Glutamatergic neuron (in vitro differentiated cells): Measurements from ENCODE around the gene SHANK3. TPM values are rescaled to one million over a fixed set of nuclear protein-coding genes. Genes with fewer than 3 reads are reported as not detected.

Source experiments
- DNase-seq: peaks from one replicate; pipeline ENCODE4 v3.0.0; 2022
- H3K27ac Mint-ChIP-seq: one replicate; pipeline ENCODE4 v1.8.0; 2020; ENCODE audit warnings: mild to moderate bottlenecking, mixed read lengths, inconsistent platforms; ENCODE audit not compliant: unreplicated experiment
- H3K27me3 Mint-ChIP-seq: one replicate; pipeline ENCODE4 v1.8.0; 2020; ENCODE audit warnings: mild to moderate bottlenecking, moderate library complexity, mixed read lengths, inconsistent platforms; ENCODE audit not compliant: unreplicated experiment
- H3K36me3 Mint-ChIP-seq: one replicate; pipeline ENCODE4 v1.8.0; 2020; ENCODE audit warnings: mild to moderate bottlenecking, mixed read lengths, inconsistent platforms; ENCODE audit not compliant: unreplicated experiment
- H3K4me1 Mint-ChIP-seq: one replicate; pipeline ENCODE4 v1.8.0; 2020; ENCODE audit warnings: mild to moderate bottlenecking, low read depth, mixed read lengths, inconsistent platforms; ENCODE audit not compliant: unreplicated experiment
- H3K4me3 Mint-ChIP-seq: one replicate; pipeline ENCODE4 v1.8.0; 2020; ENCODE audit warnings: mild to moderate bottlenecking, mixed read lengths, inconsistent platforms; ENCODE audit not compliant: unreplicated experiment
- H3K9me3 Mint-ChIP-seq: one replicate; pipeline ENCODE4 v1.8.0; 2020; ENCODE audit warnings: mild to moderate bottlenecking, moderate library complexity, mixed read lengths, inconsistent platforms; ENCODE audit not compliant: unreplicated experiment
- total RNA-seq: library from RNA; stranded (reverse); fragmentation: NEBNext Ultra II Directional; extraction: Animal tissue kit (Norgen Biotek cat#: 25700); gene quantifications from one replicate; pipeline ENCODE4 v1.2.1, GENCODE V29; 2021; ENCODE audit not compliant: unreplicated experiment
- TF ChIP-seq, protein P1 (sequence below): fragments of 200-600 bp; sonication (generic); IDR thresholded peaks from one replicate; pipeline ENCODE4 v1.5.0; 2021; ENCODE audit not compliant: partially characterized antibody, unreplicated experiment

SHANK3 gene
- total RNA-seq, 1 donor from 2014 or later = 20.4 TPM

DNA sequence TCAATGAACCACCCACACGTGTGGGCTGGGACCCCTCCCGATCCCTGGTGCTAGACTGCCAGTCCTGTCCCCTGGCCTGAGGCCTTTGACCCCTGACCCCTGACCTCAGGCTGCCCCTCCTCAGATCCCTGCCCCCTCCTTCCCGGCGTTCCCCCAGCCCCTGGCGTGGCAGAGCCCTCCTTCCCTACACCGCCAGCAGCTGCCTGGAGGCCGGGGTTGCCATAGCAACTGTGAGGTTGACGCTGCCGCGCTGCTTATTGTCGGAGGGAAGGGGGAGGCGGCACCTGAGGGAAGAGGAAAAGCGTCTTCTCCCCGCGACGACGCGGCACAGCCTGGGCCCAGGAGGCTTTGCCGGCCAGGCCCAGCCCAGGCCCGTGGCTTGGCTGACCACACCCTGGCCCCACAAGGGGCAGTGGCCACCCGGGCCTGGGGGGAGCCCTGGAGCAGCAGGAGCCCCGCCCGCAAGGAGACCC is 32.6 kb downstream of the SHANK3 start:
- Mint-ChIP-seq H3K4me3 (no peak overlapping the region), H3K36me3 (no peaks in the 10 kb centered on the region), H3K27ac (no peak overlapping the region), H3K9me3 (peaks cover 13% of the 10 kb centered on the region), H3K4me1 (peaks cover 13% of the 10 kb centered on the region), H3K27me3 (peaks cover 9% of the 10 kb centered on the region)
- peak; percentile 90 for DNase-seq
- TF ChIP-seq, protein P1, sequence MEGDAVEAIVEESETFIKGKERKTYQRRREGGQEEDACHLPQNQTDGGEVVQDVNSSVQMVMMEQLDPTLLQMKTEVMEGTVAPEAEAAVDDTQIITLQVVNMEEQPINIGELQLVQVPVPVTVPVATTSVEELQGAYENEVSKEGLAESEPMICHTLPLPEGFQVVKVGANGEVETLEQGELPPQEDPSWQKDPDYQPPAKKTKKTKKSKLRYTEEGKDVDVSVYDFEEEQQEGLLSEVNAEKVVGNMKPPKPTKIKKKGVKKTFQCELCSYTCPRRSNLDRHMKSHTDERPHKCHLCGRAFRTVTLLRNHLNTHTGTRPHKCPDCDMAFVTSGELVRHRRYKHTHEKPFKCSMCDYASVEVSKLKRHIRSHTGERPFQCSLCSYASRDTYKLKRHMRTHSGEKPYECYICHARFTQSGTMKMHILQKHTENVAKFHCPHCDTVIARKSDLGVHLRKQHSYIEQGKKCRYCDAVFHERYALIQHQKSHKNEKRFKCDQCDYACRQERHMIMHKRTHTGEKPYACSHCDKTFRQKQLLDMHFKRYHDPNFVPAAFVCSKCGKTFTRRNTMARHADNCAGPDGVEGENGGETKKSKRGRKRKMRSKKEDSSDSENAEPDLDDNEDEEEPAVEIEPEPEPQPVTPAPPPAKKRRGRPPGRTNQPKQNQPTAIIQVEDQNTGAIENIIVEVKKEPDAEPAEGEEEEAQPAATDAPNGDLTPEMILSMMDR = no peak

DNA sequence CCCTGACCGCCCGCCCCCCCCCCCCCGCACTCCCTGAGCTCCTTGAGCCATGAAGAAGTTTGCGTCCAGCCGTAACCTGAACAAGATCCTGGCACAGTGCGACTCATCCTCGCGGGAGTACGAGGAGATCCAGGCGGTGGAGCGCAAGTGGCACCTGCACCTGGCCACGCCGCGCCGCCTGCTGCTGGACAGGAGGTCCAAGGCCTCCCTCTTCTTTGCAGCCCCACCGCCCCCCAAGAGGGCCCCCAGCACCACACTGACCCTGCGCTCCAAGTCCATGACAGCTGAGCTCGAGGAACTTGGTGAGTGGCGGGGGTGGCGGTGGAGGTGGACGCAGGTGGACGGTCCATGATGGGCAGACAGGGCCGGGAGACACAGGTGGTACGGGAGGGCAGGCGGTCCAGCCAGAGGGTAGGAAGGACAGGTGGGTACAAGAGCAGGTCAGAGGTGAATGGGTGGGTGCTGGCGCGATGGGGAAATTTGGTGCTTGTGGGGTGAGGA is 33.3 kb downstream of the SHANK3 start:
- Mint-ChIP-seq H3K27ac (no peak overlapping the region), H3K27me3 (peaks cover 9% of the 10 kb centered on the region), H3K9me3 (peaks cover 13% of the 10 kb centered on the region), H3K36me3 (peaks cover 5% of the 10 kb centered on the region), H3K4me3 (no peak overlapping the region), H3K4me1 (peaks cover 14% of the 10 kb centered on the region)
- DNase-seq = peak; percentile 10
- TF ChIP-seq, protein P1 = no peak

DNA sequence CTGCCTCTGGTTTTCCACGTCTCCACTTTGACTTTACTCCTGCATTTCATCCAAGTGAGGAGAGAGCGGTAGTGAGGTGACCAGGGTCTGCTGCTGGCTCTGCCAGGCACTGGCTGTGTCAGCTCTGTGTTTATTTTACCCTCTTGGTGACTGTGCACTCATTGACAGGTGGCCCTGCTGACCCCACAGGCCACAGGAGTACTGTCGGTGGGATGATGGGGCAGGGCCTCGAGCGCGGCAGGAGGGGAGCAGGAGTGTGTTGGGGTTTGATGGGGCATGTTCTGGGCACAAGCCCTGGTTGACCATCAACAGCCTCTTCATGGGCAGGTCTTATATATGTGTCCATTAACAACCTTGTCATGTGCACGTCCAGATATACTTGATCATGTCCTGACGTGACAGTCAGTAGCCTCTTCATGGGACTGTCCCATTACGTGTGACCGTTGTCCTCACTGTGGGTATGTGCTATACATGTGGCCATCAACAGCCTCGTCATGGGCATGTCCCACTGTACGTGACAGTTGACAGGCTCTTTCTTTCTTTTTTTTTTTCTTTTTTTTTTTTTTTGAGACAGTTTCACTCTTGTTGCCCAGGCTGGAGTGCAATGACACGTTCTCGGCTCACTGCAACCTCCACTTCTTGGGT is 34.0 kb downstream of the SHANK3 start:
- Mint-ChIP-seq H3K4me3 (no peak overlapping the region), H3K27ac (no peak overlapping the region), H3K4me1 (peaks cover 14% of the 10 kb centered on the region), H3K27me3 (peaks cover 8% of the 10 kb centered on the region), H3K36me3 (peaks cover 5% of the 10 kb centered on the region), H3K9me3 (peaks cover 10% of the 10 kb centered on the region)
- TF ChIP-seq, protein P1 = no peak
- DNase-seq = peak; percentile 1

DNA sequence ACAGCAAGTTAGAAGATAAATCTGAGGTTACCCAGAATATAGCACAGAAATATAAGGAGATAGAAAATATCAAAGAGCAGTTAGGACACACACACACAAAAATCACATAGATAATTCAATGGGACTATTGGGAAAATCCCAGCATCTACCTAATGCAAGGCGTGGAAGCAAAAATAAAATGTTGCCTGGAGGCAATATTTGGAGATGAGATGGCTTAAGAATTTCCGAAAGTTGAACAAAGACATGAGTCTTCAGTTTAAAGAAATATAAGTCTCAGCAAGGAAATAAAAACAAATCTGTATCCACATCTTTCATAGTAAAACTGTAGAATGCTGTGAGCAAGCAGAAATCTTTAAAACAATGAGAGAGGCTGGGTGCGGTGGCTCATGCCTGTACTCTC is 35.9 kb downstream of the SHANK3 start:
- no peak for DNase-seq
- Mint-ChIP-seq H3K36me3 (peaks cover 5% of the 10 kb centered on the region), H3K27ac (no peak overlapping the region), H3K27me3 (peaks cover 10% of the 10 kb centered on the region), H3K9me3 (peaks cover 5% of the 10 kb centered on the region), H3K4me1 (peaks cover 4% of the 10 kb centered on the region), H3K4me3 (no peak overlapping the region)
- TF ChIP-seq, protein P1 = no peak

DNA sequence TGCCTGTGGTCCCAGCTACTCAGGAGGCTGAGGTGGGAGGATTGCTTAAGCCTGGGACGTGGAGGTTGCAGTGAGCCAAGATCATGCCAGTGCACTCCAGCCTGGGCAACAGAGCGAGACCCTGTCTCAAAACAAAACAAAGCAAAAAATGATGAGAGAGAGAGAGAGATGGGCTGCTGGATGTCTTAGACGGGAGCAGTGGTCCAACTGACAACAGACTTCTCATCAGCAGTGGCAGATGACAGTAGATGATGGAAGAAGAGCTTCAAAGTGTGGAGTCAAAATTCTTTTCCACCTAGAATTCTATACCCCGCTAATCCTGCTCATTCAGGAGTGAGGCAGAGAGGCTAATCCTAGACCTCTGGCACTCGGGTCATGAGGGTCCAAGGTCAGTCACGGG is 36.4 kb downstream of the SHANK3 start:
- TF ChIP-seq, protein P1 = no peak
- Mint-ChIP-seq H3K9me3 (peaks cover 5% of the 10 kb centered on the region), H3K27ac (no peak overlapping the region), H3K4me1 (peaks cover 4% of the 10 kb centered on the region), H3K36me3 (peaks cover 5% of the 10 kb centered on the region), H3K4me3 (no peak overlapping the region), H3K27me3 (peaks cover 11% of the 10 kb centered on the region)
- DNase-seq = peak; percentile 0
